ENCODE data around the gene TNS3.

TNS3 gene

DNA sequence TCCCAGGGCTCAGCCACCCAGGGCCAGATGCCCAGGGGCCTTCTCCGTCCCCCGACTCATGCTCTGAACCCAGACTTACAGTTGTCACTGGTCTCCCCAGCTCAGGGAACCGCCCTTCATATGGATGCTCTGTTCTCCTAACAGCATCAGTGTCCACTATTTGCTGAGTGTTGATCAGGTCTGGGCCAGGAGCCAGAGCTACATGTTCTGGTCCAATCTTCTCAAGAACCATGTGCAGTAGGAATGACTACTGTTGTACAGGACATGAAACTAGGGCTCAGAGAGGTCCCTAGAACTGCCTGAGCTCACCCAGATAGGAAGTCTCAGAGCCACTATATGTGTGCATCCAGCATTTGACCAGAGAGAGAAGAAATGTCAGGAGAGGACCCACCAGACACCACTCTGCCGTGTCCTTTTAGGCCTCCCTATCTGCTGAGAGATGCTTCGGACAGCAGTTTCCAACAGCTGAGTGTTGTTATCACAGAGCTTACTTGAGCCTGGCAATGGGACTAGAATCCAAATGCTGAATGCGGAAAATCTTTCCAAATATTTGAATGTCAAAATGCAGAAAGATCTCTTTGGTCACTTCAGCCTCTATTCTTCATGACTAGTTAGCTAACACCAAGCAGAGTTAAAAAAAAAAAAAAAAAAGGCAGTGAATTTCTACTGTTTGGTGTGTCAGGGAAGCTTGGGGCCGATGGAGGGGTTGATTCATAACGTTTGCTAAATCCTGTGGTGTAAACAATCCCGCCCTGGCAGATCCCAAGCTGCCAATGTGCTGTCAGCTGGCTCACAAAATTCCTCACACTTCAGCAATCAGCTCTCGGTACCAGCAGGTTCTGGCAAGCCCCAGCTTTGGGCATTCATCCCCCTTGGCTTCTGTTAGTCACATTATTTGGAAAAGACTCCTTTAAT, 246.1 kb downstream of the TNS3 start:
- no peak for DNase-seq

DNA sequence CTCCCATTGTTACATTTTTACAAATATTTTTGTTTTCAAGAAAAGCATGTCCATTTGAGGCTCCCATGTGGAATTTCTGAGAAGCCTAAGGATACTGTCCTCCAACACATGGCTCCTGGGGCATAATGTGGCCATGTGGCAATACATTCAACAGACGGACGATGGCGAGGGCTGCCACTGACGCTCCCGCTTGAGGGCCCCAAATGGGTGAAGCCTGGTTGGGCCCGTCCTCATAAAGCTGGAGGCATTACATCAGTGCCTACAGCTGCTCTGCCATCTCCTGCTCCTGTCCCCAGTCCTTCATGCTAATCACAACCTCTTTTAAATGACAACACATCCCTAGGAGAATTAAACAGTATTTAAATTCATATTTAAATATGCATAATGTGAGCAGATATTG, 246.8 kb downstream of the TNS3 start:
- DNase-seq, result no peak

DNA sequence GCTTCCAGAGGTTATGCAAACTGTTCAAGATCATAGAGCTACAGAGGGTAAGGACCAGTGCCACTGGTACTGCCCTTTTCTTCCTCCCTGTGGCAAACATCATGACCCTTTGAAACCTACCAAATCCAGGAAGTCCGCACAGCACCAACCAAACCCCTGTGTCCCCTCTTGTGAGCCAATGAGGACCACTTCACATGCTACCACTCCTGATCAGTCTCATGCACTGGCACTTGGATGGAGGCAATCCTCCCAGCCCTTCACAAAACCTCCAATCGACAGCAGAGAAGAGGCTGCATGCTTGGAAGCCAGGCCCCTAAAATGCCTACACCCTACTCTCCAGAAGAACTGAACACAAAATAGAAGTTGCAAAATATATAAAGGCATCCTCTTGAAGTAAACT, 248.0 kb downstream of the TNS3 start:
- no peak for DNase-seq

DNA sequence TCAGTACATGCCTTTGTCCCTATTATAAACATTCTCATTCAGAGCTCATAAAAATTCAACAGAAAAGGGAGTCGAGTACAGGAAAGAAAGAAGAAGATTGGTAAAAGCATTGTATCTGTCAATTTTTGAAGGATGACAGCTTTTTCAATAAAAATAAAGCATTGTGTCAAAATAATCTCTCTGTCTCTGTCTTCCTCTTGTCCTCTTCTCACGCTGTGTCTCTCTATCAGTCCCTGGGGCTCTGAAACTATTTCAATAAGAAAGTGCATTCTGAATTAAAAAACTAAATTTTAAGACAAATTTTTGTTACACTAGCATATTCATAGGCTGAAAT, 248.4 kb downstream of the TNS3 start:
- no peak for DNase-seq

DNA sequence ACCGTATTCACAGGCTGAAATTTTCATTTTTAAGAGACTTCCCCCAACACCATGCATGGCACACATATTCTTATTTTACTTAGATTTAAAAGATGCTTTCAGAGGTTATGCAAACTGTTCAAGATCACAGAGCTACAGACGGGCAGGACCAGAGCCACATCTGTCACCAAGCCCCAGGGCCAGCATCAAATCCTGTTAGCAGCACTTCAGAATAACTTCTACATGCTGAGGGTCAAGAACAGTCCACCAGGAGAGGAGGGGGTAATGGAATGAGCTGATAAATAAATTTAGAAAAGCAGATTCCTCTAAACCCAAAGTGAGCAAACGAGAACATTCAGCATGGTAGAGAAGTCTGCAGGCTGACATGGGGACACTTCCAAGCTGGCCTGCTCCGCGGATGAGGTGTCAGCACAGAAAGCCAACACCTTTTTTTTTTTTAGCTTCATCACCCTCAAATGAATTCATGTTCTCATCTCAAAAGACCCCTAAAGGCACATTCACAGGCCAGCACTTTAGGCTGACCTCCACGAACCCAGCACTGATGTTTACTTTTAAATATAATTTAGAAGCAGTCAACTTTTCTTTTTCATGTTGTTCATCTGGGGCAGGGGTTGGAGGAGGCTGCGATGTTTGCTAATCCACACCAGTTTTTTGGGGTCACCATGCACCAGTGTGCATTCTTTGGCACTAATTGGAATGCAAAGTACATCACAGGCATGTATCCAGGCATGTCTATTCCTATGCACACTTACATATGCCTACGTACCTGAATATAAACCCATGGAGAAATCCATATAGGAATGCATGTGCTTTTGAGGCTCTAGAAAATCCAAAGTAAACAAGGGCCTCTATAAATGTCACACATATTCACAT, 249.0 kb downstream of the TNS3 start:
- no peak for DNase-seq

DNA sequence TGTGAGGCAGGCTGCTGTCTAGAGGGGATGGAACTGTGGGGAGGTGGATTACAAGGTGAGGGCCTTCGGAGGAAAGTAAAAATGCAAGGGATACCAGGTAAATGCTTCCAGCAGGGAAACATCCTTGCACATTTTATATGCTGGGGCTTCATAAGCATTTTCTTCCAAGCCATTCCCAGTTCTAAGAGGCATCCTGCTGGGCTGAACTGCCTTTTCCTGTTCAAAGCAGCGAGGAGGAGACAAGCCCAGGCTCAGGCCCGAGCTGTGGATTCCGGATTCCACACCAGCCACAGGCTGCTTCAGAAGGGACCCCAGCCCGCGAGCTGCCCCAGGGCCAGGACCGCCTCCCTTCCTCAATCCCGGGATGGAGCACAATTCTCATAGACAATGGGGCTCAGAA, 249.7 kb downstream of the TNS3 start:
- no peak for DNase-seq

DNA sequence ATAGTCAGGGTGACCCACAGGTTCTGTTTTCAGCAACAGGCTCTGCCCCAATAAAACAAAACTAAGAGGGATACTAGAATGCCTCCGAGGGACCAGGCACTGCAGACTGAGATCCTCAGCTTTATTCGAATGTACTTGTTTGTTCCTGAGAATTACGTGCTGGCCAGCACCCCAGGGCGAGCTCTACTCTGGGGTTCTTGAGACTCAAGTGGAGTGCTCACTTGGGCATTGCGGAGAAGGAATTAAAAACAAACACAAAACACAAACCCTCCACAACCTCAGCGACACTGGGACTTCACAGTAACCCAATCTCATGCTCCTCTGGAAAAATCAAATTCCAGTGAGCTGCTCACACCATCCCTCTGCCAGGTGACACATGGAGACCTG, 250.7 kb downstream of the TNS3 start:
- no peak for DNase-seq

DNA sequence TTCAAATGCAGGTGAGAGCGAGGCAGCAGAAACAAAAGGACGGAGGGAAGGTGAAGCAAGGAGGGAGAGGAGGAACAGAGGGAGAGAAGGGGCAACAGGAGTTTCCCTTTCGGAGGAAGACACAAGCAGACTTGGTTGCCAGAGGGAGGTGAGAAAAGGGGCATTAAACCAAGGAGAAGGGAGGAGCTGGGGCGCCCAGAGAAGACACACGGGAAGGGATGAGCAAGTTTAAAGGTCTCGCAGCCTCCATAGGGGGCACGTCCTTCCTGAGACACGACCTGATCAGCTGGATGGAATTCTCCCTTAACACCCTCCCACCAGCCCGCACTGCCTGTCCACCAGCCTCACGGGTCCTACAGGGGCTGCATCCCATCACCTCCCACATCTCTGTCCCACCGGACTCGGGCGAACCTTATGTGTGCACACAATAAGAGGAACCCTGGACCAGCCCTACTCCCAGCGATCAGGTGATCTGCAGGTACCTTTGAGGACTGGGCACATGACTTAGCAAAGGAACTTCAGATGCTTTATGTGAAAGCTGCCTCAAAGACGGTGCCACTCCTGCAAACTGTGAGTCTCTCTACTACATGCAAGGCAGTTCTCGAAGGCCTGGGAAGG, 251.2 kb downstream of the TNS3 start:
- no peak for DNase-seq

DNA sequence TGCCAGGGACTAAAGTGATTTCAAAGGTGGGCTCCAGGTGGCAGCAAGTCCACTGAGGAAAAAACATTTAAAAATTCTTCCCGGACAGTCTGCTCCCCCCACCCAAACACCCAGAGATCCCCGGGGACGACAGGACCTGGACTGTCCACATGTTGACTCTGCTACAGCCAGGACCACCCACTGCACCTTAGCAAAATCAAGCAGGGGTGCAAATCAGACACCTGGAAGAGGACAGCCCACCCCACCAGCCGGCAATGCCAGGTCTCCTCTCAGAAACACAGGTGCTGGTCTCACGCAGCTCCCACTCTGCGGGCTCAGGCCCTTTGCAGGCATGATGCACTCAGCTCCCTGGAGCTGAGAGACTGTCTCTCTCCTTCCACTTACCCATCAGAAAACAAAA, 251.9 kb downstream of the TNS3 start:
- no peak for DNase-seq

DNA sequence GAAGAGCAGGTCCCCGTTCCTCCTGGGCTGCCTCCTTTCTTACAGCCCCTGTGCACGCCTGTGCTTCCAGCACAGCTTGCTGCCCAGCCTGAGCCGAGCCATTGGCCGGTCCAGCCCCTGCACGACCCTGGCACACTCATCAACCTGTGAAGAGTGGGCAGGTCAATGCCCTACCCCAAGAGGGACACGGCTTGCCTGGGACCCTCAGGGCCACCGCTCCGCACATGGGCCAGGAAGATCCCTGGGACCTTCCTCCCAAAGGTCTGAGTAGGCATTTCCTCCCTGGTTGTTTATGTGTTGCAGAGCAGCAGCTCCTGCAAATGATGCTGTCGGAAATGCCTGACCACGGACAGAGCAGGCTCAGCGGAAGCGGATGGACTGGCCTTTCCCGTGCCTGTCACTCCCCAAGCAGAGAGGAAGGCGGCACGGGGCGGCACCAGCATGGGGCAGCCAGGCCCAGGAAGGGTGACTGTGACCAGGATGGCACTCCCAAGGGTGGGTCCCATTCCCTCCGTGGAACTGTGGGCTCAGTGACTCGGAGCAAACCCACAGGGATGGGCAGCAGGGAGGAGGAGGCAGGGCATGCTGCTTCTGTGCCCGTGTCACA, 252.5 kb downstream of the TNS3 start:
- DNase-seq, result no peak

DNA sequence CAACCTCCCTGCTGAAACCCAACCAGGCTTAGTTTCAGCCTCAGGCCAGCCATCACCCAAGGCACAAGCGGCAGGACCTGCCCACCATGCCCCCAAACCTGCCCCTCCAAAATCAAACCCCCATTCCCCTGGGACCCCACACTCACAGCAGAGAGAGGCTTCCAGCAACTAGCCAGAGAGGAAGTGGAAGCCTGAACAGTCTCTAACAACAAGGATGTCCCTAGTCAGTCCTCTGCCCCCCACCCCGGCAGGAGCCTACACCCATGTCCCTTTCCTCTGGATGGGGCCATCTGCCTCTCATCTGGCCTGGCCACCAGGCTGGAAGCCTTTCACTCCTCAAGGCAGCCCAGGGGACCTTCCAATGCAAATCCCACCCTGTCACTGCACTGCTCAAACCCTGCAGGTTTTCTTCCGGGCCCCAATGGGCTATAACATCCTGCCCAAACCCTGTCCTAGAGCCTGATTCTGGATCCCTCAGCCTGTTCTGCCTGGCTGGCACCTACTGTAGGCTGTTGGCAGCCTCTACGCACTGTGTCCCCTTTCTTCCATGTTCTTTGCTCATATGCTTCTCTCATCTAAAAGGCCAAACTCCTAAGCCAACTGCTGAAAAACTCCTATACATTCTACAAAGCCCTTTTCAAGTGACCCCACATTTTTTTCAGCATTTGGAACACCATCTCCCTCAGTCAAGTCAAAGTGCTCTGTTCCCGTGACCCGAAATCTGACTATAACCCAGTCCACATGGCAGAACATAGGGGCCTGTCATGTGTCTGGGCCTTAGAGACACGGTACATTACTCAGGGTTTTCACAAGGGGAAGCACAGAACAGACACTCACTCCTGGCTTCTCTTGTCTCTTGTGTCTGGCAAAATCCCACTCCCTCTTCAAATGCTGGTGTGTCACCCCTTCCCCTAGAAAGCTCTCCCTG, 253.3 kb downstream of the TNS3 start:
- DNase-seq, result no peak

DNA sequence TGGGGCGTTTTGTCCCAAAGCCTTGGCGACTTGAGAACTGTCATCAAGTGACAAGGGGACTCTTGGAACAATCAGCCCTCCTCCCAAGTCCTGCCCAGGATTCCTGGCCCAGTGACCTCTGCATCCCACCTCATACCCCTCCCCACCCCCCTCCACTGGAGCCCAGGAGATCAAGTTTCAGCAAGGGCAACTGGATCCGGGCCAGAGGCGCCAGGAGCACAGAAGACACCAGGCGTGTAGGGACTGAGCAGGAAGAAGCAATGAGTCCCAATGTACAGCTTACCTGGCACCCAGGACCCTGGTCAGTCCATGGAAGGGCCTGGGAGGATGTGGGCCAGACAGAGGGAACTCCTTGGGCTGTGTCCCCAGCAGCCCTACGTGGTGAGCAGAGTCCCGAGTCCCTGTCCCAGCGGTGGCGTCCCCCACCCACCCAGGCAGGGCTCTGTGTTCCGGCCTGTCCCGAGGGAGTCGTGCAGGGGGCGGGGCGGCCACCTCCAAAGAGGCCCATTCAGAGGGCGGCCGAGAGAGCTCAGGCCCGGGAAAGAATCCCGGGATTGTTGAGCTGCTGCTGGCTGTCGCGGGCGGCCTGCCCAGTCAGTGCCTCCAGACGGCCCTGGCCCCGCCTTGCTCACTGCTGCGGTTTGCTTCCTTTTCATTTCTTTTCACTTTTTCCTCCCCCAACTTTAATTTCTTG, 254.1 kb downstream of the TNS3 start:
- no peak for DNase-seq

DNA sequence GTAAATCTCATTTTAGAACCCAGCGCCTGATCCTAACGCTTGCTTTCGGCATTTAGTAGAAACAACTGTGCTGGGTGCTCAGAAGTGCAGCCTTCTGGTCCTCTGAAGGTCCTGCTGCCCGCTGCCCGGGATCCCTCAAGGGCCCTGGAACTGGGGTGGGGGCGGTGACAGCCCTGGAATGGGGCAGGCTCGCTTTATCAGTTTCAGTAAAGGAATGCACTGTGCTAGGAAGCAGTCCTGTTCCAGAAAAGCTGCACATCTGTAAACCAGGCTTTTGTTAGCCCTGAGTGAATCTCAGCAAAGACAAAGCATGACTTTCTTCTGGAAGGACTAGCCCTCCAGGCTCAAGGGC, 254.6 kb downstream of the TNS3 start:
- DNase-seq, result no peak

DNA sequence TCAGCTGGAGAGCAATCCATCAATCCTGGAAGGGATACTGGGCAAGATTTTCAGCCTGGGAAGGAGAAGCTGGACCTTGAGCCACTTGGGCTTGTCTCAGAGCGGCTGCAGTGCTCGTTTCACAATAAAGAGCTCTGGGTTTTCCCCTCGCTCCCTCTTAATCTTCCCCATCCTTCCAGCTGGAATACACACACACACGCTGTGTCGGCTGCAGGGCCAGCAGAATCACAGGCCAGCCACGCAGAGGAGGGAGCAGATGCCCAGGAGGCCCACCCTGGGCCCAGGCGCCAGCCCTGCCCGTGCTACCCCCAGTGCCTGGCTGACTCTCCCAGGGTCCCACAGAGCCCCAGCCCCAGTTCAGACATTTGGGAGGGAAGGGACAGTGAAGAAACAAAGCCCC, 255.1 kb downstream of the TNS3 start:
- no peak for DNase-seq

DNA sequence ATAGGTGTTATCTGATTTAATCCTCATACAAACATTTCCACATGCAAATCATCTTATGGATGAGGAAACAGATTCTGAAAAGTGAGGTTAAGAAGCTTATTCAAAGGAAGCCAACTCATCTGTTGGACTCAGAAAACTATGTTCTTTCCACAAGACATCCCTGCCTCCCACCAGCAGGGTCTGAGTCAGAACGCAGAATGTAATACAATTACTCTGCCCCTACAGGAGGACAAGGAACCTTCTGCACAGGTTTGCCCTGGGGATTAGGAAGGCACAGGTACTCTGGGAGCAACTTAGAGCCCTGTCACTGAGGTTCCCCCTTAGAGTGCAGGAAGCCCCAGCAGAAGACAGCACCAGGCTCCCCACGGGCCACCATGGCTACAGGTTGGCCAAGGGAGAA, 255.7 kb downstream of the TNS3 start:
- DNase-seq, result no peak

DNA sequence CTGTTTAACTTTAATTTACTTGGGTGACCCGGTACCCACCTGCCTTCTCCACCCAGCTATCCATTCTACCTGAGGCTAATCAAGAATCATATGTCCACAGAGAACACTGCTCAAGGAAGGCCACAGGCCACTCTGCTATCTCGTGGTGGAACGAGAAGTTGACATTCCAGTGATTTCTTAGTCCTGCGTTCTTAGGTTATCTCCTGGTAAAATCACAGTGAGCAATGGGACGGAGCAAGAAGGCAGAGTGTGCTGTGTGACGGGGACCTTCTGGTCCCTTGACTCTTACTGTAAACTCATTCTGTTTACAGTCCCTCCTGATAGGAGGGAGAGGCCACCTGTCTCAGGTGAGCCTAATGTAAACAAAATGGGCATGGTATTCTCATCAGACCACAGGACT, 256.6 kb downstream of the TNS3 start:
- no peak for DNase-seq

DNA sequence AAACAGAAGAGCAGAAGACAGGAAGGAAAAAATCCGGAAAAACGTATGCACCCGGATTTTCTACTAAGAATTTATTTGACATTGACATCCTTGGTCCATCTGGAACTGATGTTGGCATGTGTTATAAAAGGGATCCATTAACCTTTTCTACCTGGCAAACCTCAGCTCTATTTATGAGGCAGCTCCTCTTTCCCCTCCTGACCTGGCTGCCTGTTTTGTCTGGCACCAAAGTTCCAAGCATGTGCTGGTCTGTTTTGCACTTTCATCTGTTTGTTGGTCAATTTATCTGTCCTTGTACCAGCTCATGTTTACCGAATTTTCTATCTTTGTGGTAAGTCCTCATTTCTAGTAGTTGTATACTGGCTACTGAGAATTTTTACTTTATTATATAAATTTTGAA, 258.0 kb downstream of the TNS3 start:
- DNase-seq, result no peak

DNA sequence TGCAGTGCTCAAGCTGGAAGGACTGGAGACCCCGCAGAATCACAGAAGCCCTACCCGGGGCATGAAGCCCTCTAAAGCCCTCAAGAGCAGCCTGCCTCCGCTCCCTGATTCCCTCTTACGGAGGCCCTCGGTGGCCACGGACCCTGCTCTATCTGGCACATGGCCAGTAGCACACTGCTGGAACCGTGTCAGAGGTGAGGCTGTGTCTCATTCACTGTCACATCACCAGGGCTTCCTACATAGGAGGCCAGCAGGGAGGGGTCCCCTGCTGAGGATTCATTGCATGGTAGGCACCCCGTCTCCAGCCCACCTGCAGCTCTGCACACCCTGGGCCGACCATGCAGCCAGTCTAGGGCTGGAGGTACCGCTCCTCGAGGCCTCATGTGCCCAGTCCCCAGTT, 259.2 kb downstream of the TNS3 start:
- no peak for DNase-seq

DNA sequence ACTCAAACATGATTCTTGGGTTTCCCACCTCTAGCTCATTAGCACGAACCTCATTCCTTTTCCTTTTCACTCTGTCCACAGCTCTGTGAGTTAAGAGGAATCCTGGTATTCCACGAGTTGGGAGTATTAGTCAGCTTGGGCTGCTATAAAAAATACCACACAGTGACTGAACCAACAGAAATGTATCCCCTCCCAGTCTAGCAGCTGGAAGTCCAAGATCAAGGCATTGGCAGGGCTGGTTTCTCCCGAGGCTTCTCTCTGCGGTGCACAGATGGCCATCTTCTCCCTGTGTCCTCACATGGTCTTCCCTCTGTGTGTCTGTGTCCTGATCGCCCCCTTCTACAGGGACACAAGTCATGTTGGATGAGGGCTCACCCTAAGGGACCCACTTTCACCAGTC, 261.6 kb downstream of the TNS3 start:
- no peak for DNase-seq

DNA sequence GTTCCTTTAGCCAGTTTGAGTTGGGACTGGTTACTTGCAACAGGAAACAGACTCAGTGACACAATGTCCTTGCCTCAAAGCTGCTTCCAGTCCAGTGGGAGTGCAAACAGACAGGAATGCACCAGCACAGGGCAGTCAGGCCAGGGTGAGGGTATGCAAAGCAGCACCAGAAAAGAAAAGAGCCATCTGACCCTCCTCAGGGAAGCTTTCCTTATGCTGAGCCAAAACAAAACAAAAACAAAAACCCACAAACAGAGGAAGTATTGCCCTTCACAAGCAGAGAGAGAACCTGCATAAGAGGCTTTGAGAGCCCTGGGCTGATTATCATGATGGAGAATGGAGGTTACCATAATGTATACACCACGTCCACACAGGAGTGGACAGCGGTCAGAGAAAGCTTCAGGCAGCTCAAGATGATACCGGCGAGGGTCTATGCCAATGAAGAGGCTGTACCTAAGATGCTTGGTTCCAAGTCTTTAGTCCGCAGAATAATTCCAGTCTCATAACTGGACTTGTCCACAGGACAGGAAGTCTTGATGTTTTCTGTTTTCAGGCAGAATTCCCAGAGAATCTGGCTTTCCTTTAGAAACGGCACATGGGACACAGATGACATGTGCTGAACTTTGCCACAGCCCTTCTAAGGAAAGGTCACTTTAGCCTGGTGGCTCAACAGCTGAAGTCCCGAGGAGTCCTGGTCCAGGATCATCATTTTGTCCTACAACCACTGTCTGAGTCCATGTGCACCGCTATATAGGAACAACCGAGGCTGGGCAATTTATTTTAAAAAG, 263.3 kb downstream of the TNS3 start:
- no peak for DNase-seq

DNA sequence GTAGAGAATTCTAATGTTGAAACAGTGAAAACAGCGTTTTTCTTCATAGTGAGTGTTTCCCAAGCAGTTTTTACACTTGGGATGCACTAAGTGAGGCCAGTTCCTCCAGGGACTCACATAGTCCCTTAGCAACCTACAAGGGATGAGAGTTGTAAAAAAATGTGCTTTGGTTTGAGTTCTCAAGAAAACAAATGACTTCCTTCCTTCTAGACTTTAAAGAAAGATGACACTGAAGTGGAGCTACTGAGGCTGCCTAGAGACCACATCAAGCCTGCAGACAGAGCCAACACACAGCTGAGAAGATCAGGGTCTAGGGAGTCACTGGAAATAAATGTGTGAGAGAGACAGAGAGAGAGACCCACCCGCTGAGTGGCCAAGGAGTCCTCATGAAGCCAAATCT, 264.4 kb downstream of the TNS3 start:
- DNase-seq, result no peak
